H1 (cell line): ENCODE data around the gene BLOC1S3. TPM values are rescaled to one million over a fixed set of nuclear protein-coding genes. Genes with fewer than 3 reads are reported as not detected.

ENCODE experiments used
- RBBP5 ChIP-seq: IDR thresholded peaks from 2 replicates; pipeline ENCODE4 v1.7.1; 2012; ENCODE audit warnings: low read depth, mild to moderate bottlenecking, inconsistent platforms, low read length, moderate library complexity, borderline replicate concordance
- TEAD4 ChIP-seq: IDR thresholded peaks from 2 replicates; pipeline ENCODE4 v1.6.1; 2012; ENCODE audit warnings: low read depth, low read length, inconsistent platforms, mixed read lengths
- polyA plus RNA-seq, 7 experiments: library from polyadenylated mRNA; depleted of rRNA in 3 of 7; stranded (reverse) in 5 of 7; unstranded in 2 of 7; fragments of >200 nt in 5 of 7; fragments of 200-250 nt in 2 of 7; gene quantifications; 1 replicate in 5 of 7; 2 replicates in 1 of 7; 4 replicates in 1 of 7; pipeline versions ENCODE4 v1.2.1 to v1.2.3, GENCODE V29; 2011 to 2013; ENCODE audit warnings: missing spikeins in 2 of 7, mixed read lengths in 2 of 7
- total RNA-seq: library from RNA; stranded (reverse); fragmentation: NEBNext Ultra II Directional; extraction: Animal tissue kit (Norgen Biotek cat#: 25700); gene quantifications from 2 replicates; pipeline ENCODE4 v1.2.1, GENCODE V29; 2021
- TF ChIP-seq, protein P1 (sequence below): fragments of 300-600 bp; sonication (generic); IDR thresholded peaks from 2 replicates; pipeline ENCODE4 v1.7.1; 2012; ENCODE audit warnings: low read length, moderate library complexity, mild to moderate bottlenecking, inconsistent platforms; ENCODE audit not compliant: insufficient replicate concordance

BLOC1S3 gene
- total and polyA plus RNA-seq, 2 of the 8 experiments (the other 6 are each of a cell fraction or from before 2014, with no cell fraction given) = 6.0 to 6.1 TPM

DNA sequence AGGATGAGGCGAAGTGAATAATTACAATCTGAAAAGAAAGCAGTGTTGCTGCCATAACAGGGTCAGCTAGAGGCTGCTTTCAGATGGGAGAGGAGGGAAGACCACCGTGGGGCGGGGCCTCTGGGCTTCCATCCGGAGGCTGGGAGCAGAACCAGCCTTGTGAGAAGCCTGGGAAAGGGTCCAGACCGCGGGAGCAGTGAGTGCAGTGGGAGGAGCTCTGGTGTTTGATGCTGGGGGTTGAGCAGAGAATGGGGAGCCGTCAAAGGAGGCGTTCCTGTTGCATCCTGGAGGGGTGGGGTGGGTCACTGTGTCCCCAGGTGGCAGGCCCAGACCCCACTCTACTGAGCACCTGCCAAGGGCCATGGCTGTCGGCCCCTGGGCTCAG lies 35.9 kb upstream of the BLOC1S3 start (continued):
- TF ChIP-seq, protein P1, sequence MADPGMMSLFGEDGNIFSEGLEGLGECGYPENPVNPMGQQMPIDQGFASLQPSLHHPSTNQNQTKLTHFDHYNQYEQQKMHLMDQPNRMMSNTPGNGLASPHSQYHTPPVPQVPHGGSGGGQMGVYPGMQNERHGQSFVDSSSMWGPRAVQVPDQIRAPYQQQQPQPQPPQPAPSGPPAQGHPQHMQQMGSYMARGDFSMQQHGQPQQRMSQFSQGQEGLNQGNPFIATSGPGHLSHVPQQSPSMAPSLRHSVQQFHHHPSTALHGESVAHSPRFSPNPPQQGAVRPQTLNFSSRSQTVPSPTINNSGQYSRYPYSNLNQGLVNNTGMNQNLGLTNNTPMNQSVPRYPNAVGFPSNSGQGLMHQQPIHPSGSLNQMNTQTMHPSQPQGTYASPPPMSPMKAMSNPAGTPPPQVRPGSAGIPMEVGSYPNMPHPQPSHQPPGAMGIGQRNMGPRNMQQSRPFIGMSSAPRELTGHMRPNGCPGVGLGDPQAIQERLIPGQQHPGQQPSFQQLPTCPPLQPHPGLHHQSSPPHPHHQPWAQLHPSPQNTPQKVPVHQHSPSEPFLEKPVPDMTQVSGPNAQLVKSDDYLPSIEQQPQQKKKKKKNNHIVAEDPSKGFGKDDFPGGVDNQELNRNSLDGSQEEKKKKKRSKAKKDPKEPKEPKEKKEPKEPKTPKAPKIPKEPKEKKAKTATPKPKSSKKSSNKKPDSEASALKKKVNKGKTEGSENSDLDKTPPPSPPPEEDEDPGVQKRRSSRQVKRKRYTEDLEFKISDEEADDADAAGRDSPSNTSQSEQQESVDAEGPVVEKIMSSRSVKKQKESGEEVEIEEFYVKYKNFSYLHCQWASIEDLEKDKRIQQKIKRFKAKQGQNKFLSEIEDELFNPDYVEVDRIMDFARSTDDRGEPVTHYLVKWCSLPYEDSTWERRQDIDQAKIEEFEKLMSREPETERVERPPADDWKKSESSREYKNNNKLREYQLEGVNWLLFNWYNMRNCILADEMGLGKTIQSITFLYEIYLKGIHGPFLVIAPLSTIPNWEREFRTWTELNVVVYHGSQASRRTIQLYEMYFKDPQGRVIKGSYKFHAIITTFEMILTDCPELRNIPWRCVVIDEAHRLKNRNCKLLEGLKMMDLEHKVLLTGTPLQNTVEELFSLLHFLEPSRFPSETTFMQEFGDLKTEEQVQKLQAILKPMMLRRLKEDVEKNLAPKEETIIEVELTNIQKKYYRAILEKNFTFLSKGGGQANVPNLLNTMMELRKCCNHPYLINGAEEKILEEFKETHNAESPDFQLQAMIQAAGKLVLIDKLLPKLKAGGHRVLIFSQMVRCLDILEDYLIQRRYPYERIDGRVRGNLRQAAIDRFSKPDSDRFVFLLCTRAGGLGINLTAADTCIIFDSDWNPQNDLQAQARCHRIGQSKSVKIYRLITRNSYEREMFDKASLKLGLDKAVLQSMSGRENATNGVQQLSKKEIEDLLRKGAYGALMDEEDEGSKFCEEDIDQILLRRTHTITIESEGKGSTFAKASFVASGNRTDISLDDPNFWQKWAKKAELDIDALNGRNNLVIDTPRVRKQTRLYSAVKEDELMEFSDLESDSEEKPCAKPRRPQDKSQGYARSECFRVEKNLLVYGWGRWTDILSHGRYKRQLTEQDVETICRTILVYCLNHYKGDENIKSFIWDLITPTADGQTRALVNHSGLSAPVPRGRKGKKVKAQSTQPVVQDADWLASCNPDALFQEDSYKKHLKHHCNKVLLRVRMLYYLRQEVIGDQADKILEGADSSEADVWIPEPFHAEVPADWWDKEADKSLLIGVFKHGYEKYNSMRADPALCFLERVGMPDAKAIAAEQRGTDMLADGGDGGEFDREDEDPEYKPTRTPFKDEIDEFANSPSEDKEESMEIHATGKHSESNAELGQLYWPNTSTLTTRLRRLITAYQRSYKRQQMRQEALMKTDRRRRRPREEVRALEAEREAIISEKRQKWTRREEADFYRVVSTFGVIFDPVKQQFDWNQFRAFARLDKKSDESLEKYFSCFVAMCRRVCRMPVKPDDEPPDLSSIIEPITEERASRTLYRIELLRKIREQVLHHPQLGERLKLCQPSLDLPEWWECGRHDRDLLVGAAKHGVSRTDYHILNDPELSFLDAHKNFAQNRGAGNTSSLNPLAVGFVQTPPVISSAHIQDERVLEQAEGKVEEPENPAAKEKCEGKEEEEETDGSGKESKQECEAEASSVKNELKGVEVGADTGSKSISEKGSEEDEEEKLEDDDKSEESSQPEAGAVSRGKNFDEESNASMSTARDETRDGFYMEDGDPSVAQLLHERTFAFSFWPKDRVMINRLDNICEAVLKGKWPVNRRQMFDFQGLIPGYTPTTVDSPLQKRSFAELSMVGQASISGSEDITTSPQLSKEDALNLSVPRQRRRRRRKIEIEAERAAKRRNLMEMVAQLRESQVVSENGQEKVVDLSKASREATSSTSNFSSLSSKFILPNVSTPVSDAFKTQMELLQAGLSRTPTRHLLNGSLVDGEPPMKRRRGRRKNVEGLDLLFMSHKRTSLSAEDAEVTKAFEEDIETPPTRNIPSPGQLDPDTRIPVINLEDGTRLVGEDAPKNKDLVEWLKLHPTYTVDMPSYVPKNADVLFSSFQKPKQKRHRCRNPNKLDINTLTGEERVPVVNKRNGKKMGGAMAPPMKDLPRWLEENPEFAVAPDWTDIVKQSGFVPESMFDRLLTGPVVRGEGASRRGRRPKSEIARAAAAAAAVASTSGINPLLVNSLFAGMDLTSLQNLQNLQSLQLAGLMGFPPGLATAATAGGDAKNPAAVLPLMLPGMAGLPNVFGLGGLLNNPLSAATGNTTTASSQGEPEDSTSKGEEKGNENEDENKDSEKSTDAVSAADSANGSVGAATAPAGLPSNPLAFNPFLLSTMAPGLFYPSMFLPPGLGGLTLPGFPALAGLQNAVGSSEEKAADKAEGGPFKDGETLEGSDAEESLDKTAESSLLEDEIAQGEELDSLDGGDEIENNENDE = no peak
- TF ChIP-seq RBBP5 (no peak), TEAD4 (no peak)
